Bronchial epithelial cell (primary cell): ENCODE results near the gene EXOSC6. TPM values are rescaled to one million over a fixed set of nuclear protein-coding genes. Genes with fewer than 3 reads are reported as not detected.
"Not testable (repeated sequence)": the region's sequence is repeated elsewhere in the genome, so short reads cannot be mapped to it uniquely, and the experiment has no call there.

Experiments
- DNase-seq: peaks from one replicate; pipeline ENCODE4 v3.0.0-alpha.2; 2010; ENCODE audit warnings: low read depth
- FAIRE-seq: peaks from 2 replicates; lab custom pipeline; 2011; peaks lifted over from hg19 to GRCh38; lab: Jason Lieb, UNC
- H3K27me3 ChIP-seq: 2 replicates; pipeline ENCODE4 v1.5.1; 2011; ENCODE audit warnings: low read length; ENCODE audit not compliant: control insufficient read depth, insufficient read depth
- H3K36me3 ChIP-seq: 2 replicates; pipeline ENCODE4 v1.5.1; 2011; ENCODE audit warnings: low read length; ENCODE audit not compliant: control insufficient read depth, insufficient read depth
- H3K4me3 ChIP-seq: 2 replicates; pipeline ENCODE4 v1.5.1; 2011; ENCODE audit warnings: mild to moderate bottlenecking, low read depth, low read length, control low read depth
- total RNA-seq: library from RNA; depleted of rRNA; stranded (reverse); fragments of >200 nt; gene quantifications from 2 replicates; pipeline ENCODE4 v1.2.1, GENCODE V29; 2014
- TF ChIP-seq, protein P1 (sequence below): IDR thresholded peaks from 2 replicates; pipeline ENCODE4 v1.5.1; 2011; ENCODE audit warnings: mild to moderate bottlenecking, moderate library complexity, low read length, control low read depth, inconsistent platforms; ENCODE audit not compliant: insufficient read depth, severe bottlenecking

EXOSC6 gene
- total RNA-seq, 1 donor from 2014 or later: 31.3 TPM

GRCh38 chr16:70290949-70291519 is 39.3 kb upstream of the EXOSC6 start:
- Histone ChIP-seq H3K27me3 (no peaks in the 10 kb centered on the region), H3K36me3 (peaks cover 4% of the 10 kb centered on the region), H3K4me3 (no peak overlapping the region)
- FAIRE-seq (no peak), DNase-seq (no peak)
- TF ChIP-seq, protein P1, sequence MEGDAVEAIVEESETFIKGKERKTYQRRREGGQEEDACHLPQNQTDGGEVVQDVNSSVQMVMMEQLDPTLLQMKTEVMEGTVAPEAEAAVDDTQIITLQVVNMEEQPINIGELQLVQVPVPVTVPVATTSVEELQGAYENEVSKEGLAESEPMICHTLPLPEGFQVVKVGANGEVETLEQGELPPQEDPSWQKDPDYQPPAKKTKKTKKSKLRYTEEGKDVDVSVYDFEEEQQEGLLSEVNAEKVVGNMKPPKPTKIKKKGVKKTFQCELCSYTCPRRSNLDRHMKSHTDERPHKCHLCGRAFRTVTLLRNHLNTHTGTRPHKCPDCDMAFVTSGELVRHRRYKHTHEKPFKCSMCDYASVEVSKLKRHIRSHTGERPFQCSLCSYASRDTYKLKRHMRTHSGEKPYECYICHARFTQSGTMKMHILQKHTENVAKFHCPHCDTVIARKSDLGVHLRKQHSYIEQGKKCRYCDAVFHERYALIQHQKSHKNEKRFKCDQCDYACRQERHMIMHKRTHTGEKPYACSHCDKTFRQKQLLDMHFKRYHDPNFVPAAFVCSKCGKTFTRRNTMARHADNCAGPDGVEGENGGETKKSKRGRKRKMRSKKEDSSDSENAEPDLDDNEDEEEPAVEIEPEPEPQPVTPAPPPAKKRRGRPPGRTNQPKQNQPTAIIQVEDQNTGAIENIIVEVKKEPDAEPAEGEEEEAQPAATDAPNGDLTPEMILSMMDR: no peak

DNA sequence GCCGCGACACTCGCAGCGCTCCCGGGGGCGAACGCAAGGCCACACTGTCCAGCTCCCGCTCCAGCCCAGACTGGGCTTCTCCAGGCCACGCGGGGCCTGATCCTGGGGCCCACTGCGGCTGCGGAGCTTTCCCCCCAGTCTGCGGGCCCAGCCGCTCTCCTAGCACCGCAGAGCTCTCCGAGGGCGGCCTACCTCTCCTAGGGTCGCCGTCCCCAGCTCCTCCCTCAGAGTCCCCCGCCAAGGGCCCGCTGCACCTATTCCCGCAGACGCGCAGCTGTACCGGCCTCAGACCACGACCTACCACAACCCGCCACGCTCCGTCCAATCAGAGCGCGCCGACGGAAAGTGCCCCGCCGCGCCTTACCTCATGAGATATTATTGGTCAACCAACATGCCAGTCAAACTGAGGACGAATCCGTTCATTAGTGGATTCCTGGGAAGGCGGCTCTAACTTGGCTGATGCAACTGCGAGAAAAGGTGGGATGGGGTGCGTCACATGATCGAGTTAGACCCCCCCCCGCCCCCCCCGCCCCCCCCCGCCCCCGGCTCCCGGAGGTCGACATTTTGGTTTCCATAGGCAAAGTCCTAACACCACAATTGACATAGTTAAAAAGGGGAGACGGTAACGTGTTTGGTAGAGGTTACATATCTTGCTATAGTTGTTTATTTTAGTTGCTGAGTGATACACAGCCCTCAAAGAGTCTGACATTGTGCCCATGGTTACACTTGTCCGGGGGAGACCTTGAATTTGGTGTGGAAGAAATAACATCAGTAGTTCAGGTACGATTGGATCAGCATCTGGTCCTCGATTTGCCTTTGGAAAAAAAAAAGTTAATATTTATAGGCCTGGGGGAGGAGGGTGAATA is 37.7 kb upstream of the EXOSC6 start, which contains the start of gene AARS1:
Gene AARS1, minus strand, starts transcription at position 278 of the 866 bp plus-strand sequence. CDS start 6,743 bp downstream, outside the sequence.
- FAIRE-seq (no peak), DNase-seq (peak; percentile 96)
- TF ChIP-seq, protein P1: no peak
- Histone ChIP-seq H3K36me3 (peaks cover 8% of the 10 kb centered on the region), H3K27me3 (no peaks in the 10 kb centered on the region), H3K4me3 (peak within 1 kb of the TSS; percentile 99)

DNA sequence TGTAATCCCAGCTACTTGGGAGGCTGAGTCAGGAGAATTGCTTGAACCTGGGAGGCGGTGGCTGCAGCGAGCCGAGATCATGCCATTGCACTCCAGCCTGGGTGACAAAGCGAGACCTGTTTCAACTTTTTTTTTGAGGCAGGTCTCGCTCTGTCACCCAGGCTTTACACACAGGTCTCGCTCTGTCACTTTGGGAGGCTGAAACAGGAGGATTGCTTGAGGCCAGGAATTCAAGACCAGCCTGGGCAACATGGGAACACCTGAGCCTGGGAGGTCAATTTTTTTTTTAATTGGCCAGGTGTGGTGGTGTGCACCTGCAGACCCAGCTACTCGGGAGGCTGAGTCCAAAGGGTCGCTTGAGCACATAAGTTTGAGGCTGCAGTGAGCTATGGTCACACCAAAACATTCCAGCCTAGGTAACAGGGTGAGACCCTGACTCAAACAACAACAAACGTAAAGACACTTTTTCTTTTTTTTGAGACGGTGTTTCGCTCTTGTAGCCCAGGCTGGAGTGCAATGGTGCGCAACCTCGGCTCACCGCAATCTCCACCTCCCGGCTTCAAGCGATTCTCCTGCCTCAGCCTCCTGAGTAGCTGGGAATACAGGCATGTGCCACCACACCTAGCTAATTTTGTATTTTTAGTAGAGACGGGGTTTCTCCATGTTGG is 35.7 kb upstream of the EXOSC6 start:
- Histone ChIP-seq H3K4me3 (peak overlapping the region; percentile 99), H3K36me3 (peaks cover 15% of the 10 kb centered on the region)
- FAIRE-seq, DNase-seq, H3K27me3 ChIP-seq: not testable (repeated sequence)

- Histone ChIP-seq H3K27me3 (no peaks in the 10 kb centered on the region), H3K36me3 (peaks cover 35% of the 10 kb centered on the region), H3K4me3 (no peak overlapping the region)
- TF ChIP-seq, protein P1: no peak
- no peak for FAIRE-seq
- DNase-seq: no peak
Observed at GRCh38 chr16:70276392-70276791, 24.7 kb upstream of the EXOSC6 start.

DNA sequence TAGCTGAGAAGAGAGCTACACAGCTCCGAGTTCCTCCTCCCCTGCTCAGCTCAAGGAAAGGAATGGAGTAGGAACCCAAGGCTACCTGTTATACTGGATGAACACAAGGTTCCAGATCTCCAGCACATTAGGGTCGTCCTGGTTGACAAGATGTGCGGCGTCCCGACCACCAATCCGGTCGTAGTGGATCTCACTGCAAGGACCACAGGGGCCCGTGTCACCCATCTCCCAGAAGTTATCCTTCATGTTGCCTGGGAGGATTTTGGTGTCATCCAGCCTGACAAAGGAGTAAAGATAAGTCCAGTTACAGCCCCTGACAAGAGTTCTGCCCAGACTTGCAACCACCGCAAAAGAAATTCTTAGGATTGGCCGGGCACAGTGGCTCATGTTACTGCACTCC is 20.0 kb upstream of the EXOSC6 start:
- TF ChIP-seq, protein P1: no peak
- Histone ChIP-seq H3K36me3 (peaks cover 42% of the 10 kb centered on the region), H3K27me3 (no peaks in the 10 kb centered on the region), H3K4me3 (no peak overlapping the region)
- no peak for FAIRE-seq
- DNase-seq: no peak

GRCh38 chr16:70270176-70270575 is 18.4 kb upstream of the EXOSC6 start:
- DNase-seq (no peak), FAIRE-seq (no peak)
- Histone ChIP-seq H3K27me3 (no peaks in the 10 kb centered on the region), H3K36me3 (peaks cover 43% of the 10 kb centered on the region), H3K4me3 (no peak overlapping the region)
- TF ChIP-seq, protein P1: no peak
